ENCODE measurements around the gene WASL.

GRCh38 chr7:123715799-123716198 lies 33.0 kb downstream of the WASL start:
- TF ChIP-seq CTCF (optimal IDR thresholded peaks at IDR 0.05 in 1 of 3, IDR thresholded peaks at IDR 0.05 in 1 of 3, conservative IDR thresholded peaks at IDR 0.05 in 1 of 3; ENCODE audit: extremely low read depth in 1 of 3, insufficient read depth in 2 of 3, low read length in 3 of 3) = no peak
- no peak for TF ChIP-seq EZH2 (IDR thresholded peaks at IDR 0.05; ENCODE audit: low read length)
